PC-3 (cell line): ENCODE measurements around the gene CACNA1C.

Experiments
- CTCF ChIP-seq: fragments of 300-600 bp; sonication (generic); conservative IDR thresholded peaks from 2 replicates; pipeline ENCODE4 v1.5.1; 2017; ENCODE audit warnings: antibody characterized with exemption, low read depth, mild to moderate bottlenecking, low read length
- EZH2phosphoT487 ChIP-seq: fragments of 300-600 bp; sonication (generic); IDR thresholded peaks from 2 replicates; pipeline ENCODE4 v1.6.1; 2018; ENCODE audit warnings: mild to moderate bottlenecking, antibody characterized with exemption, low read length, borderline replicate concordance

GRCh38 chr12:2610358-2610757 is 557.6 kb downstream of the CACNA1C start:
- no peak for TF ChIP-seq CTCF
- no peak for TF ChIP-seq EZH2phosphoT487
